Measurements from ENCODE around the gene NUDT22.

DNA sequence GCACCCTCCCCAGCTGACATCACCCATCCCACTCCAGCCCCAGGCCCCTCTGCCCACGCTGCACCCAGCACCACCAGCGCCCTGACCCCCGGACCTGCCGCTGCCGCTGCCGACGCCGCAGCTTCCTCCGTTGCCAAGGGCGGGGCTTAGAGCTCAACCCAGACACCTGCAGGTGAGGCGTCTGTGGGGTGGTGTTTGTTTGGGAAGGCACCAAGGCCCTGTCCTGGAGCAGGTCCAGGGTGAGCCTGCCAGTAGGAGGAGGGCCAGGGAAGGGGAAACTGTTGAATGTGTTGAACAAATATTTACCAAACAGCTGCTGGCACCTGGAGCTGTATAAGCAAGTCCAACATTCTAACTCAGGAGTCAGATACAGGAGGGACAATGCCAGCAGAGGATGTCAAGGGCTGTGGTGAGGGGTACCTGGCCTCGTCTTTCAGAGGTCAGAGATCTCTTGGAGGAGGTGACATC lies 11.4 kb downstream of the NUDT22 start:
- TF ChIP-seq, protein P1, sequence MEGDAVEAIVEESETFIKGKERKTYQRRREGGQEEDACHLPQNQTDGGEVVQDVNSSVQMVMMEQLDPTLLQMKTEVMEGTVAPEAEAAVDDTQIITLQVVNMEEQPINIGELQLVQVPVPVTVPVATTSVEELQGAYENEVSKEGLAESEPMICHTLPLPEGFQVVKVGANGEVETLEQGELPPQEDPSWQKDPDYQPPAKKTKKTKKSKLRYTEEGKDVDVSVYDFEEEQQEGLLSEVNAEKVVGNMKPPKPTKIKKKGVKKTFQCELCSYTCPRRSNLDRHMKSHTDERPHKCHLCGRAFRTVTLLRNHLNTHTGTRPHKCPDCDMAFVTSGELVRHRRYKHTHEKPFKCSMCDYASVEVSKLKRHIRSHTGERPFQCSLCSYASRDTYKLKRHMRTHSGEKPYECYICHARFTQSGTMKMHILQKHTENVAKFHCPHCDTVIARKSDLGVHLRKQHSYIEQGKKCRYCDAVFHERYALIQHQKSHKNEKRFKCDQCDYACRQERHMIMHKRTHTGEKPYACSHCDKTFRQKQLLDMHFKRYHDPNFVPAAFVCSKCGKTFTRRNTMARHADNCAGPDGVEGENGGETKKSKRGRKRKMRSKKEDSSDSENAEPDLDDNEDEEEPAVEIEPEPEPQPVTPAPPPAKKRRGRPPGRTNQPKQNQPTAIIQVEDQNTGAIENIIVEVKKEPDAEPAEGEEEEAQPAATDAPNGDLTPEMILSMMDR (IDR thresholded peaks at IDR 0.05), result no peak
- TF ChIP-seq POLR2AphosphoS5 (IDR thresholded peaks at IDR 0.05) (peak; percentile 18 to 40), POLR2A (IDR thresholded peaks at IDR 0.05) (peak in 1 of 4 donors; percentile 33), EP300 (IDR thresholded peaks at IDR 0.05) (no peak)
